Fibroblast of lung (primary cell): ENCODE measurements around the gene EPB41L5. TPM values are rescaled to one million over a fixed set of nuclear protein-coding genes. Genes with fewer than 3 reads are reported as not detected.

Experiments
- DNase-seq, 2 donors: peaks; one replicate each; pipeline versions ENCODE4 v3.0.0 to v3.0.0-alpha.2; 2010; ENCODE audit warnings: low read depth in 2 of 2
- H2AFZ ChIP-seq: 2 replicates; pipeline ENCODE4 v1.5.1; 2012; ENCODE audit warnings: low read length, control low read depth, inconsistent platforms
- H3K27ac ChIP-seq: 2 replicates; pipeline ENCODE4 v1.5.1; 2011; ENCODE audit warnings: low read length, control low read depth; ENCODE audit not compliant: insufficient read depth
- H3K27me3 ChIP-seq: 2 replicates; pipeline ENCODE4 v1.5.1; 2011; ENCODE audit warnings: mild to moderate bottlenecking, low read length; ENCODE audit not compliant: control insufficient read depth, insufficient read depth
- H3K36me3 ChIP-seq: 2 replicates; pipeline ENCODE4 v1.5.1; 2011; ENCODE audit warnings: low read length; ENCODE audit not compliant: control insufficient read depth, insufficient read depth
- H3K4me1 ChIP-seq: 2 replicates; pipeline ENCODE4 v1.5.1; 2011; ENCODE audit warnings: low read length; ENCODE audit not compliant: control insufficient read depth, insufficient read depth; ENCODE audit errors: extremely low read depth
- H3K4me2 ChIP-seq: 2 replicates; pipeline ENCODE4 v1.5.1; 2011; ENCODE audit warnings: low read length, control low read depth; ENCODE audit not compliant: insufficient read depth; ENCODE audit errors: extremely low read depth
- H3K4me3 ChIP-seq, 4 experiments: fragments of 200-600 bp in 1 of 4; sonication (generic) in 1 of 4; replicated peaks in 1 of 4; 2 replicates each; pipeline ENCODE4 v1.5.1; 2011 to 2016; ENCODE audit warnings: low read length in 4 of 4, low read depth in 3 of 4, mild to moderate bottlenecking in 3 of 4, control low read depth in 2 of 4, inconsistent platforms in 1 of 4, mixed read lengths in 1 of 4; ENCODE audit not compliant: insufficient read depth in 1 of 4; ENCODE audit errors: control extremely low read depth in 1 of 4
- H3K79me2 ChIP-seq: 2 replicates; pipeline ENCODE4 v1.5.1; 2012; ENCODE audit warnings: mild to moderate bottlenecking, low read length, inconsistent platforms; ENCODE audit not compliant: control insufficient read depth, insufficient read depth
- H3K9ac ChIP-seq: 2 replicates; pipeline ENCODE4 v1.5.1; 2011; ENCODE audit warnings: mild to moderate bottlenecking, low read length, control low read depth; ENCODE audit not compliant: insufficient read depth
- H3K9me3 ChIP-seq: 2 replicates; pipeline ENCODE4 v1.5.1; 2012; ENCODE audit warnings: low read depth, low read length; ENCODE audit not compliant: control insufficient read depth, insufficient read depth
- H4K20me1 ChIP-seq: 2 replicates; pipeline ENCODE4 v1.5.1; 2011; ENCODE audit warnings: low read length; ENCODE audit not compliant: control insufficient read depth, insufficient read depth; ENCODE audit errors: extremely low read depth
- EZH2 ChIP-seq: IDR thresholded peaks from 2 replicates; pipeline ENCODE4 v1.5.1; 2012; ENCODE audit warnings: low read length, control low read depth, mild to moderate bottlenecking; ENCODE audit errors: missing control alignments
- polyA plus RNA-seq, 2 donors: library from polyadenylated mRNA; depleted of rRNA in 1 of 2; stranded (reverse) in 1 of 2; unstranded in 1 of 2; fragments of >200 nt; gene quantifications; 2 replicates each; pipeline ENCODE4 v1.2.1, GENCODE V29; 2011 to 2012; ENCODE audit warnings: missing spikeins in 1 of 2
- total RNA-seq: library from RNA; depleted of rRNA; stranded (reverse); fragments of >200 nt; gene quantifications from 2 replicates; pipeline ENCODE4 v1.2.1, GENCODE V29; 2014
- TF ChIP-seq, protein P1 (sequence below), 2 donors: IDR thresholded peaks in 1 of 2; conservative IDR thresholded peaks in 1 of 2; 1 replicate in 1 of 2; 2 replicates in 1 of 2; pipeline ENCODE4 v1.5.1; 2011 to 2012; ENCODE audit warnings: low read length in 2 of 2, control low read depth in 1 of 2, inconsistent platforms in 1 of 2, low read depth in 1 of 2, mild to moderate bottlenecking in 1 of 2

Gene EPB41L5
- total and polyA plus RNA-seq, 2 donors (not counting 1 experiment from before 2014, with no cell fraction given): 10.6 to 16.2 TPM

DNA sequence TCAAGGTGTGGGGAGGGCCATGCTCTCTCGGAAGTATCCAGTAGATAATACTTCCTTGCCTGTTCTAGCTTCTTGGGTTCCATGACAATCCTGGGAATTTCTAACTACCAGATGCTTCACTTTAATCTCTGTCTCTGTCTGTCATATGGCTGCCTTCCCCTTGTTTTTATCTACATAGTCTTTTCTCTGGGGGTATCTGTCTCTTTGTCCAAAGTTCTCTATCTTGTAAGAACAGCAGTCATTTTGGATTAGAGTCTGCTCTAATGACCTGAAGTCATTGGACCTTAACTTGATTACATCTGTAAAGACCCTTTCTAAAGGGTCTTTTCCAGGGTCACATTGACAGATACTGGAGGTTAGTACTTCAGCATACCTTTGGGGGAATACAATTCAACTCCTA, 11.4 kb upstream of the EPB41L5 start:
- no peak overlapping the region for H3K4me3 ChIP-seq
- H3K9me3 ChIP-seq: no peaks in the 10 kb centered on the region
- no peaks in the 10 kb centered on the region for H3K36me3 ChIP-seq
- no peak for DNase-seq
- no peaks in the 10 kb centered on the region for H3K27me3 ChIP-seq
- no peak overlapping the region for H3K9ac ChIP-seq
- H2AFZ ChIP-seq: no peak overlapping the region
- H3K4me2 ChIP-seq: no peak overlapping the region
- no peaks in the 10 kb centered on the region for H3K79me2 ChIP-seq
- no peak overlapping the region for H3K27ac ChIP-seq
- H3K4me1 ChIP-seq: no peaks in the 10 kb centered on the region
- H4K20me1 ChIP-seq: no peaks in the 10 kb centered on the region
- TF ChIP-seq EZH2: no peak
- TF ChIP-seq, protein P1, sequence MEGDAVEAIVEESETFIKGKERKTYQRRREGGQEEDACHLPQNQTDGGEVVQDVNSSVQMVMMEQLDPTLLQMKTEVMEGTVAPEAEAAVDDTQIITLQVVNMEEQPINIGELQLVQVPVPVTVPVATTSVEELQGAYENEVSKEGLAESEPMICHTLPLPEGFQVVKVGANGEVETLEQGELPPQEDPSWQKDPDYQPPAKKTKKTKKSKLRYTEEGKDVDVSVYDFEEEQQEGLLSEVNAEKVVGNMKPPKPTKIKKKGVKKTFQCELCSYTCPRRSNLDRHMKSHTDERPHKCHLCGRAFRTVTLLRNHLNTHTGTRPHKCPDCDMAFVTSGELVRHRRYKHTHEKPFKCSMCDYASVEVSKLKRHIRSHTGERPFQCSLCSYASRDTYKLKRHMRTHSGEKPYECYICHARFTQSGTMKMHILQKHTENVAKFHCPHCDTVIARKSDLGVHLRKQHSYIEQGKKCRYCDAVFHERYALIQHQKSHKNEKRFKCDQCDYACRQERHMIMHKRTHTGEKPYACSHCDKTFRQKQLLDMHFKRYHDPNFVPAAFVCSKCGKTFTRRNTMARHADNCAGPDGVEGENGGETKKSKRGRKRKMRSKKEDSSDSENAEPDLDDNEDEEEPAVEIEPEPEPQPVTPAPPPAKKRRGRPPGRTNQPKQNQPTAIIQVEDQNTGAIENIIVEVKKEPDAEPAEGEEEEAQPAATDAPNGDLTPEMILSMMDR (conservative IDR thresholded peaks at IDR 0.05 in 1 of 2, IDR thresholded peaks at IDR 0.05 in 1 of 2; ENCODE audit: low read depth in 1 of 2, low read length in 2 of 2): no peak

GRCh38 chr2:120004254-120004653, 8.6 kb upstream of the EPB41L5 start:
- no peaks in the 10 kb centered on the region for H4K20me1 ChIP-seq
- TF ChIP-seq, protein P1 (conservative IDR thresholded peaks at IDR 0.05 in 1 of 2, IDR thresholded peaks at IDR 0.05 in 1 of 2; ENCODE audit: low read depth in 1 of 2, low read length in 2 of 2): no peak
- TF ChIP-seq EZH2: no peak
- no peaks in the 10 kb centered on the region for H3K27me3 ChIP-seq
- no peak overlapping the region for H3K4me2 ChIP-seq
- H3K36me3 ChIP-seq: no peaks in the 10 kb centered on the region
- H2AFZ ChIP-seq: no peak overlapping the region
- H3K79me2 ChIP-seq: no peaks in the 10 kb centered on the region
- H3K4me3 ChIP-seq: no peak overlapping the region
- H3K9me3 ChIP-seq: no peaks in the 10 kb centered on the region
- no peaks in the 10 kb centered on the region for H3K4me1 ChIP-seq
- no peak overlapping the region for H3K9ac ChIP-seq
- no peak for DNase-seq
- H3K27ac ChIP-seq: no peak overlapping the region

DNA sequence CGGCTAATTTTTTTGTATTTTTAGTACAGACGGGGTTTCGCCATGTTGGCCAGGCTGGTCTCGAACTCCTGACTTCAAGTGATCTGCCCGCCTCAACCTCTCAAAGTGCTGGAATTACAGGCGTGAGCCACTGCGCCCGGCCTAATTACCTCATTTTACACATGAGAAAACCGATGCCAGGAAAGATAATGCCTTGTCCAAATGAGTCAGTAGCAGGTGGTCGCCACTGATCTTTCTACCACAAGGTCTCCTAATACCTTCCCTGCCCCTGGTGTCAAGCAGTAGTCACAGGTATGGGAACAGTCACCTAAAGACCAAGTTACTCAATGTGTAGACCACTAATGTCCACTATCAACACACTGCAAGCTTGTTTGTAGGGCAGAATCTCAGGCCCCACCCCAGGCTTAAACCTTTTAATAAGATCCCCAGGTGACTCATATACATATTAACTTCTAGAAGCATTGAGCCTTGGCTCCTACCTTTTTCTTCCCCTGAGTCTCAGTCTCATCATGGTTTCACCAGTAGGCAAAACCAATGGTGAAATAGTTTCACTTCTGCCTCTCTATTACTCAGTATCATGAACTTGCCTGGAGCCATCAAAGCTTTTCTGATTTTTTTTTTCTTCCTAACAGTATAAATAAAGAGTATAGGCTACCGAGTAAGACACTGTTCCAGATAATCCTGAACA, 6.9 kb upstream of the EPB41L5 start:
- H3K4me1 ChIP-seq: no peaks in the 10 kb centered on the region
- no peak overlapping the region for H2AFZ ChIP-seq
- H3K4me2 ChIP-seq: no peak overlapping the region
- H3K9me3 ChIP-seq: no peaks in the 10 kb centered on the region
- no peaks in the 10 kb centered on the region for H3K79me2 ChIP-seq
- no peaks in the 10 kb centered on the region for H3K27me3 ChIP-seq
- no peak for TF ChIP-seq EZH2
- TF ChIP-seq, protein P1 (conservative IDR thresholded peaks at IDR 0.05 in 1 of 2, IDR thresholded peaks at IDR 0.05 in 1 of 2; ENCODE audit: low read depth in 1 of 2, low read length in 2 of 2): no peak
- H3K36me3 ChIP-seq: no peaks in the 10 kb centered on the region
- H3K9ac ChIP-seq: no peak overlapping the region
- no peak for DNase-seq
- H4K20me1 ChIP-seq: no peaks in the 10 kb centered on the region
- no peak overlapping the region for H3K27ac ChIP-seq
- H3K4me3 ChIP-seq: no peak overlapping the region
